GM19193 (cell line): ENCODE data around the gene RABGAP1.

ENCODE experiments used
- POLR2A ChIP-seq: IDR thresholded peaks from 4 replicates; pipeline ENCODE4 v1.6.1; 2011; ENCODE audit not compliant: insufficient read depth, insufficient read length; ENCODE audit errors: extremely low read depth

Gene RABGAP1

GRCh38 chr9:122940749-122941581 is at the start of gene RABGAP1:
Gene RABGAP1 (plus strand): TSS chr9:122941020. CDS start chr9:122957060, 16,040 bp downstream.
- TF ChIP-seq POLR2A, result peak; percentile 84

- no peak for TF ChIP-seq POLR2A
Observed at GRCh38 chr9:122897969-122898368, 42.9 kb upstream of the RABGAP1 start.

DNA sequence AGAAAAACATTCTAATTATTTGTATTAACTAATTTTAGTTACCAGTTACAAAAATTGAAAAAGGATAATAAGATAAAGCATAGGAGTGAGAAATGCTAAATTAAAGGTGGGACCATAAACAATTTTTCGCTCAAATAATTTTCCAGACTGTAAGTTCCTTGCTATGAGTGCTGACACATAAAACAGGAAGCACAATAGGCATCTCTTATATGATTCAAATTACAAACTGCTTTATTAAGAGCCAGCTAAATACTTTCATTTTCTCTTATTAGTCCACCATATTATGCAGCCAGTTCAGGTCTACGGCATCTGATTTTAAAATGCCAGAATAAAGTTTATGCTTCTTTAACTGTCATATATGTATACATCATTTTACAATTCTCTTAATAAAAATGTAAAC is 40.0 kb upstream of the RABGAP1 start:
- TF ChIP-seq POLR2A, result no peak

GRCh38 chr9:122904466-122904822 is 36.4 kb upstream of the RABGAP1 start:
- TF ChIP-seq POLR2A, result no peak

DNA sequence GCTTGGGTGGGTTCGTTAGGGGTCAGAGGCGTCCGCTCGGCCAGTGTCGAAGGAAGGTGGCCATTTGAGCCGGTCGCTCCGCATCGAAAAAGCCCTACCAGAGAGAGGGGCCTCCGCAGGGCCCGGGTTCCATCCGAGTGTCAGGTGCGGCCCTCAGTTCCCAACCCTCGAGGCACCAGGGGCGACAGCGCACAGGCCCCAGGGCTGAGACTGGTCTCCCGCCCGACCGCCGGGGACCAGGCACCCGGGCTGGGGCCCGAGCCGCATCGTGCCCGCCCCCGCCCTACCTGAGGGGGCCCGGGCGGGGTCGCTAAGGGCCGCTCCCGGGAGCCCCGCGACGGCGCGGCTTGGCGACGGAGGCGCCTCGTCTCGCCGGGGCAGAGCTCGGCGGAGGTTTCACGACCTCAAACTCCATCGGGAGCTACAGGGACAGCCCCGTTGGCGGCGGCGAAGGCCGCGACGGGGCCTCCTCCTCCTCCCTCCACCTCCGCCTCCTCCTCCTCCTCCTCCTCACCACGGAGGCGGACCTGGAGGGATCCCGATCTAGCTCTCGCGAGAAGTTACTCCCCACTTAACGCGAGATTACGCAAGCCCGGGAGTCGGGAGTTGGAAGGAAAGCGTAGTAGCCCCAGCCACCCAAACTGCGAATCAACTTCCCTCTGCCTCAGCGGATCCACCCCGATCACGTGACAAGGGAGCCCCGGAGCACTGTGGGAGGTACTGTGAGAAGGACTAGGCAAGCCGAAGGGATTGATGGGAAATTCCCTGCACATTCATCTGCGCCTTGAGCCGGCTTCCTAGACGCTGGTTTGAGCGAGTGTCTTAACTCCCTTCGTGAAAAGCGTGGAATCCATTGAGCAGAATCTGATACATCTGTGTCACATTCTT is 35.8 kb upstream of the RABGAP1 start, which contains the start of gene RC3H2:
Gene RC3H2 (minus strand): TSS at position 537 of the 888 bp plus-strand sequence. CDS start 7,850 bp downstream, outside the sequence.
- peak; percentile 92 for TF ChIP-seq POLR2A

GRCh38 chr9:122912671-122912963 is 28.2 kb upstream of the RABGAP1 start:
- TF ChIP-seq POLR2A, result no peak

- TF ChIP-seq POLR2A, result peak; percentile 84
Observed at GRCh38 chr9:122912964-122913673, 27.7 kb upstream of the RABGAP1 start, which contains the start of gene ZBTB6. Gene ZBTB6 (minus strand): TSS chr9:122913323. CDS start chr9:122912072, 1,251 bp downstream.

- no peak for TF ChIP-seq POLR2A
Observed at GRCh38 chr9:122918310-122918709, 22.5 kb upstream of the RABGAP1 start.

- no peak for TF ChIP-seq POLR2A
Observed at GRCh38 chr9:122922713-122923112, 18.1 kb upstream of the RABGAP1 start.

GRCh38 chr9:122923947-122924346 is 16.9 kb upstream of the RABGAP1 start:
- TF ChIP-seq POLR2A, result no peak

GRCh38 chr9:122929796-122930354 is 10.9 kb upstream of the RABGAP1 start:
- no peak for TF ChIP-seq POLR2A

DNA sequence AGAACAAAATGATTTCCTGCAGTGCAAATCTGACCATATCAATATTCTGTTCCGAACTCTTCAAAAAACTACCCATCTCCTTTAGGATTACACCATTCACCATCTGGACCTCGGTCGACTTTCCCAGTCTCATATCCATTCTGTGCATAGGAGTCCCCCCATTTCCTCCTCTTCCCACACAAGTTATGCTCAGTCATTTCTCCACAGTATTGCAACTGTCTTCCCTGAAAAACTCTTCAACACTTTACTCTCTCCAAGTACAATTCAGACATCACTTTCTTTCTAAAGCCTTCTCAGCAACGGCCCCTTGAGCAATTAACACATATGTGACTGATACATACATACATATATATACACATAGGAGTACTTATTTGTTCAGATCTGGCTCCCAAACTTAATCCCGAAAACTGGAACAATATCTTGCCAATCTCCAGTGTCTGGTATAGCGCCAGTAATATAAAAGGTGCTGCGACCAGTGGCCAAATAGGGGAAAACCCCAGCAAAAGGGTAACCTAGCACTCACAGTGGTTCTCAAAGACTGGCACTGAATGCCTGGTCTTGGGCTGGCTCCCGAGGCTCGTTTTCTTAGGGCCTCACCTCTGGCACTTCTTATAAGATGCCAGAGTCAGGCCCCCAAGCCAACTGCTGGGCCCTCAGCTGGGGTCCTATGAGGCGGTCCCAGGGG is 10.1 kb upstream of the RABGAP1 start:
- no peak for TF ChIP-seq POLR2A

GRCh38 chr9:122931226-122932121 is 9.3 kb upstream of the RABGAP1 start, which contains the start of gene ZBTB26:
Gene ZBTB26 (minus strand): TSS chr9:122931512. CDS start chr9:122919934, 11,578 bp downstream.
- TF ChIP-seq POLR2A, result peak; percentile 86
